HG03565 (cell line): Measurements from ENCODE around the gene GAS2.

Experiments used
- ATAC-seq: cut with Tn5 transposase; IDR thresholded peaks from one replicate; pipeline ENCODE4 v1.9.1; 2021; ENCODE audit warnings: mild to moderate bottlenecking, moderate library complexity; ENCODE audit not compliant: unreplicated experiment

GAS2 gene

DNA sequence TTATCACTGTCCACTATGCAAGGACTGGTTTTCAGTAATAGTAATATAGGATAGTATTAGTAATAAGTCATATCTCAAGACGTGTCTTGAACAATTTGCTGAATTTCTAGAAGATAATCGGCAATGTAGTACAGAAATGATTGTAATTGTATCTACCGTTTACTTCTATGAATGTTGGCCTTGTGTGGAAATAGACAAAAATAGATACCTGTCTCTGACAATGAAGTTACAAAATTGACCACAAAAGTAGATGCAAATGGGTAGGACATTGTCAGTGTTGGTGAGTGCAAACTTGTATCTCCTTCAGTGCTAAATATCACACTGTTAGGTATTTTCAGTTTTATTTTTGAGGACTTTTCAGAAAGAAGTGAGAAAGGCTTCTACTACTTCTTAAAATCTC is 120.1 kb downstream of the GAS2 start:
- ATAC-seq, result peak; percentile 92

DNA sequence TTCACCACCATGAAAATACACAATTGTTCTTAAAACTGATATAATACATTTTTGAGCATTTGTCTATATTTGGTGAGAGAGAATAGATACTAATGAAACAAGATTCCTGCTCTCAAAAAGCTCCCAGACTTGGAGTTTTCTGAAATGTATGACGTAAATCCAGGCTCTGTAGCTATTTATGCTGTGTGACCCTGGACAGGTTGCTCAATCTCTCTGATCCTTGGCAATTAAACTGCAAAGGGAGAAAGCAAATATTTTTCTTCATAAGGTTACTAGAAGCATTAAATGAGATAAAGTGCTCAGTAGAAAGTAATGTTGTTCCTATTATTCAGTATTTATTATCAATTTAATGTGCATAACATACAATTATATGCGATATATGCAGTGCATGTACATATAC is 120.6 kb downstream of the GAS2 start:
- ATAC-seq, result no peak

DNA sequence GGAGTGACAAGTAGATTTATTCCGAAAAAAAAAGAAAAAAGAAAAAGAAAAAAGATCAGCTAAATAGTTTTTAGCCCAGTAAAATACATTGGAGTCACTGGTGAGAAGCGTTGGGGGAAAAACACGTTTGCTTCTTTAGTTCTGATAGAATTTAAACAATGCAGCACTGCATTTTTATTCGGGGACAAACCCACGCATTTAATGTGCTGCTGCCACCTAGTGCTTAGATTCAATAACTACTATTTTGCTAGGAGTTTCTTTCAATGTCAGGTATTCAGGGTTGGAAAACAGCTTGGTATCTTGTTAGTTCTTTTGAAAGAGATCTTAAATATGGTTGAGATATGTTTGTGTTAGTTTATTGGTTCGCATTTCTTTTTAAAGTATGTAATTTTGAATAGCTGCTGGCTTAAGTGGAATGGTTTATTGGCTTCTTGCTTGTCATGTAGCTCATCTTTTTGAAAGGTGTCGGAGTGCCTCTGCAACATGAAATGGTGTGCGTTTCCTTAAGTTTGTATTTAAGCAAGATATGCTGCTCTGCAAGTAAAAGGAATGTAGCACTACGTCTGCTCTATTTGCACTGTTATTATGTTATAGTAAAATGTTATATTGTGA is 121.2 kb downstream of the GAS2 start:
- no peak for ATAC-seq

DNA sequence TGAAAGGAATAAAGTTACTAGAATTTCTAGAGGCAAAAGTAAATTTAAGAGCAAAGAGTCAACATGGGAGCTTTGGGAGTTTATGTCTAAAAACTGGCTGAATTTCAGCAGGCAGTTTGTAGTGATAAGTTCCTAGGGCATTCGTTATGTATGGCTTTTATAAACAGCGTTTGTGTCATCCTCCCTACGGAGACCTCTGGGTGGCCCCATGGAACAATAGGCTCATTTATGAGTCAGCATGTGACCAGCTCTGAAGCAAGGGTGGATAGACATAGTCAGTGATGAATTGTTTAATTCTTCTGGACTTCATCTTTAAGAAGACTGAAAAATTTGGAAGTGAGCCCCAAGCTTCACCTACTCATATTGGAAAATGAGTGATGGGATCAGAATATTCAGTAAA is 126.1 kb downstream of the GAS2 start:
- ATAC-seq, result peak; percentile 63

DNA sequence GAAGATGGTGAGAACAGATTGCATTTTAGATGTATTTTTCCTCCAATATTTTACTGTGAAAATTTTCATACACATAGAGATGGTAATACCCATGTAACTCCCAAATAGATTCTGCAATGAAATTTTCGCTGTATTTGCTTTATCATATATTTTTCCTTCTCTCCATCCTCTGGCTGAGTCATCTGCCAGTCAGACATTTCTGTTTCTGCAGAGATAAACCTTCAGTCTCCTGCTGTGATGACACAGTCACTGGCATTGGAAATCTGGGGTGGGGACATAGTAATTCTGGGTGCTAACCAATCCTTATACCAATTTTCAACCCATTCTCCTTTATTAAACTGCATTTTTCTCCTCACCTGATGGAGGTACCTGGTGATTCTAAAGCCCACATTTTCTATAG is 129.5 kb downstream of the GAS2 start:
- ATAC-seq, result no peak

DNA sequence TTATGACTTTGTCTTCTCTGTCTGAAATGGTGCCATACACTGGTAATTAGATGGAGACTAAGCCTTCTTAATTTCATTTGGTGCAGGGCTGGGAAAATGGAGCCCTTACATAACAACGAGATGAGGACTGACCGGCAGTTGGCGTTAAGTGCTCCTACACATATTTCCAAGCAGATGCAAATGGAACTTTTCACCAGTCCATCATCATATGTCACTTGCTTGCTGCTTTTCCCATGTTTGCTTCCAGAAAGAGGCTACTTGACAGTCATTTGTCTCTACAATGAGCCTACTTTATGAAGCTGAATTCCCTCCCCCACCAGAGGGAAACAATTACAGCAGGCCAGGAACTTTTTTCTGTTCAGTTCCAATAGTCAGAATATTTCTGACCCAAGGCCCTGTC is 130.6 kb downstream of the GAS2 start:
- no peak for ATAC-seq

DNA sequence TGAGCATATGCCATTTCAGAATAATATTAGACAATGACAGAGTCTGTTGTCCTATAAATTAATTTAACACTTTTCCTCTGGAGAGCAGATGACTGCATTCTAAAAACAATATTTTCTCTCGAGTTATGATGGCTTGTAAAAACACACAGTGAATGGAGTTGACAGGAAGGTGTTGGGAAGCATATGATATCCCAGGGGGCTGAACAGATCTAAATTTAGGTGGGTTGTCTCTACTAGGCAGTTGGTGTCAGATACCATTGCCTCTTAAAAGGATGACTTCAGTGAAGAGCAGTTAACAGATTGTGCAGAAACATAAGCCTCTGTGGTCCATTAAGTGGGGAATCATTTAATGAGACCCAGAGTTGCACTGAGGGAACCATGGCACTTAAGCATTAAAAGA is 132.5 kb downstream of the GAS2 start:
- no peak for ATAC-seq

DNA sequence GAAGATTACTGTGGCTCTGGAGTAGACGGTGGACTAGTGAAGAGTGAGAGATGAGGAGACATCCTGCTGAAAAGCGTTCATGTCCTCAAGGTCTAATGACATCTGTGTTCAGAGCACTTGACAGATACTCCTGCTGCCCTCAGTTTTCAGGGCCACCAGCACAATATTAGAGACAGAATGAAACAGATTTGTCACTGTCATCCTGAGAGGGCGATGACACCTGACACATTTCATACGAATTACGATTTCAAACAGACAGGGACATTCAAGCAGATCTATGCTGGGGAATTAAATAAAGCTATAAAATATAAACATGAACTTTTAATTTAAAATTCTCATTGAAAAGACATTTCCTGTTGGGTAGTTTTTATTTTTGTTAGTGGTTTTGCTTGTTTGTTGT is 134.1 kb downstream of the GAS2 start:
- ATAC-seq, result no peak

DNA sequence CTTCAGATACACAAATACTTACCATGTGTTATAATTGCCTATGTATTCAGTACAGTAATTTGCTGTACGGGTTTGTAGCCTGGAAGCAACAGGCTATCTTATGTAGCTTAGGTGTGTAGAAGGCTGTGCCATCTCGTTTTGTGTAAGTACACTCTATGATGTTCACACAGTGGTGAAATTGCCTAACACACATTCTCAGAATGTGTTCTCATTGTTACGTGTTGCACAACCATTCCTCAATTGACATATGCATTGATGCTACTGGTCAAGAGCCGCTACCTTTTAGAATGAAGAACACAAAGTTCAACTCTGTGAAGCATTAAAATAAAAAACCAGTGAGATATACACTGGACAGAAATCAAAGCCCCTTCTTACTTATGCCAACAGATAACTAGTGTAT is 136.4 kb downstream of the GAS2 start:
- ATAC-seq, result no peak

DNA sequence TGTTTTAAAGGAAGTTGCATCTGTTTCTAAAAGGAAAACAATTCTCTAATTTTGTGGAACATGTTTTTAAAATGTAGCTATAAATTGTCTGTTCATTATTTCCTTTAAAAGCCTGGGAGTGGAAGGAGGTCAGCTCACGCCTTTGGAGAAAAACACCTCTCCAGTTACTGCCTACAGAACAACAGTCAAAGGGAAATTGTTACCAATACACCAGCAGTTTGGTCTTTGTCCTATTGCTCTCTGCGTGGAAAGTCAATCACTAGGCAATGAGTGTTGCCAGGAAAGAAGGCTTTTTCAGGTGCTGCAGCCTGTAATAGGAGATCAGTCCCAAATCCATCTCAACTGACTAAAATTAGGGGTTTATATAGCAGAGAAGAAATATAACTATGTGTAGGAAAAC is 141.0 kb downstream of the GAS2 start:
- no peak for ATAC-seq

DNA sequence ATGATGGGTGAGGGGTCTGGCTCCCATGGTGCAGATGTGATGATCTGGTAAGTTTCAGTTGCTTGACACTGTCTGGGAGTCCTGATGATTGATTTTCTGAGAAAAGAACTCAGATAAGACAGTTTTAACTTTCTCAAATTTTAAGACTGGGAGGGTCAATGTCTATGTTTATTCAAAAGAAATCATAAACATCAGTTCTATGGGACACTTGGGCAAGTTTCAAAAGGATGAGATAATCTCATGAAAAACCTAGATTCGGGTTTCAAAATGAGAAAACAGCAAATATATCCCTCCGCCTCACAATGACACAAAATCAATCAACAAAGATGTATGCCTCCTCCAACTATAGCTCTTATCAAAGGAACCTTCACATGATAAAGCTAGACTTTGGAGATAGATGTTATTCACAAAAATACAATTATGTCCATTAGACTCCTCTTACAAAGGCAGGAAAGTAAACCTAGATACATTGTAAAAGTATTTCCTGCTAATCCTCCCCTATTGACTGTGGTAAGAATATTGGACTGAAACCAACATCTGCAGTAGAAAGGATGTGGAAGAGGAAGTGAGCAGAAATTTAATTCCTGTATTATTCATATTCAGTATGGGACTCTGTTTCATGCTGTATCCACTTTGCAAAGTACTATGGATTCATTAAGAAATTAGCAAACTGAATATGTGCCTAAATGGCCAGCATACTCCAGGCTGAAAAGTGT is 141.6 kb downstream of the GAS2 start:
- peak; percentile 99 for ATAC-seq

DNA sequence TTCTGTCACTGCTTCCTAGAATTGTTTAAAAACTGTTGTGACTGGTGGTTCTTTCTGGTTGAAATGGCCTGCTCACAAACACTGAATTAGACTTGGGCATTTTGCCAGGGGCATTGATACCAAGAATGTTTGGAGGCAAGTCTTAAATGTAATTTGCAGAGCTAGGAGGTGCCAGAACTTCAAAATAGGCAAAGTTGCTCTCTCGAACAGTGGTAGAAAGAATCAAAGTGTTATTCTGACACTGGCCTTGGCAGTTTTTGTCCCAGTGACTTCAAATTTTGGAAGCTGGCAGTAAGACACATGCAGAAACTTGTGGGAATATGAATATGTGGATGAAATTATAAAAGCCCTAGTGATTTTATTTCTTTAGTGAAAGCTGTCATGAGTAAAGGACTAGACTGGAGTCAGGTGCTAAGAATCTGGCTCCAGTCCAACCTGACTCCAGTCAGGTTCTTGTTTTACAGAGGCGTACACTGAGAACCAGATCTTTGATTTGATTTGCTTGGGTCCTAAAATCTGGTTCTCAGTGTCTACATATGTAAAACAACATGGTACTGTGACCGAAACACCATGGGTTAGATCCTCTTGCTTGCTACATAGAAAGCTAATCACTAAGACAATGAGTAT is 142.3 kb downstream of the GAS2 start:
- peak; percentile 18 for ATAC-seq

DNA sequence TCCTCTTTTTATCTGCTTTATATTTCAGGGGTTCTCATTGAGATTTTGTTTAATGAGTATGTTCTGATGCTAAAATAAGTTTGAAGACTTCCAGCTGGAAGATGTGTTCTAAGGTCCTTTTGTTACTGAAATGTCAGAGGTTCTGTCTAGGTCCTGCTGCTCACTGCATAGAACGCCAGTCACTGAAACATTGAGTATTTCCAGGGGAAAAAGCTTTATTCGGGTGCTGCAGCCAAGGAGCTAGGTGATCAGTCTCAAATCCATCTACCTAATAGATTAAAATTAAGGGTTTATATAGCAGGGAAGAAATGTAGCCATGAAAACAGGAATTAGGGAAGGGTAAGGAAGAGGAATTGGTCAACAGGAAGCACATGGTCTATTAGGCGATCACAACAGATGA is 143.5 kb downstream of the GAS2 start:
- ATAC-seq, result no peak

DNA sequence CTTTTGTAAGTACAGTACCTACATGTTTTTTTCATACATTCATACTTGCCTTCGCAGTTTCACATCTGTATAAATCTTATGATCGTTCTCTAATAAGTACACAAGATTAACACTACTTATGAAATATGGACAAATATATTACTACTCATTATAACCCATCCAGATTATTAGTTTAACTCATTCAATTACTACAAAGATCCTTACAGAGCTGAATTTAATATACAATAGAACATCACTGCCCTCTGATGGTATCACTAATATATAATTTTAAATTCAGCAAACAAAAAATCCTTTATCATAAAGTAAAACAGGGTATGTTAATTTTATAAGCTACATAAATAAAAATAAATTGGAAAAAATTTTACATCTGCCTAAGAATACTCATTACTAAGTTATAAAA is 155.8 kb downstream of the GAS2 start:
- no peak for ATAC-seq

DNA sequence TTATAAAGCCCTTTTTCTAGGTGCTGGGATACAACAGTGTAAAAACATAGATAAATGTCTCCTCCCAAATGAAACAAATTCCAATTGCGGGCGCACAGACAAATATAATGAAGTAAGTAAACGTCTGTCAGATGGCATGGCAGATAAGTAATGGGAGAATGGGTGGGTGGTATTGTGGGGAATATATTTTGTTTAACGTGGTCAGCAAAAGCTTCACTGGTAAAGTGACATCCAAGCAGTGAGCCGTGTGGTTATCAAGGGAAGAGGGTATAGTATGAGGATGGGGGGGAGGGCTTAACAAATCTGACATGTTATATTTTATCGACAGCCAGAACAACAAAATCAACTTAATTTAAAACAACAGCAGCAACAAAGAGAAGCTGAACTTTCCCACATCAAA is 162.0 kb downstream of the GAS2 start:
- ATAC-seq, result no peak

DNA sequence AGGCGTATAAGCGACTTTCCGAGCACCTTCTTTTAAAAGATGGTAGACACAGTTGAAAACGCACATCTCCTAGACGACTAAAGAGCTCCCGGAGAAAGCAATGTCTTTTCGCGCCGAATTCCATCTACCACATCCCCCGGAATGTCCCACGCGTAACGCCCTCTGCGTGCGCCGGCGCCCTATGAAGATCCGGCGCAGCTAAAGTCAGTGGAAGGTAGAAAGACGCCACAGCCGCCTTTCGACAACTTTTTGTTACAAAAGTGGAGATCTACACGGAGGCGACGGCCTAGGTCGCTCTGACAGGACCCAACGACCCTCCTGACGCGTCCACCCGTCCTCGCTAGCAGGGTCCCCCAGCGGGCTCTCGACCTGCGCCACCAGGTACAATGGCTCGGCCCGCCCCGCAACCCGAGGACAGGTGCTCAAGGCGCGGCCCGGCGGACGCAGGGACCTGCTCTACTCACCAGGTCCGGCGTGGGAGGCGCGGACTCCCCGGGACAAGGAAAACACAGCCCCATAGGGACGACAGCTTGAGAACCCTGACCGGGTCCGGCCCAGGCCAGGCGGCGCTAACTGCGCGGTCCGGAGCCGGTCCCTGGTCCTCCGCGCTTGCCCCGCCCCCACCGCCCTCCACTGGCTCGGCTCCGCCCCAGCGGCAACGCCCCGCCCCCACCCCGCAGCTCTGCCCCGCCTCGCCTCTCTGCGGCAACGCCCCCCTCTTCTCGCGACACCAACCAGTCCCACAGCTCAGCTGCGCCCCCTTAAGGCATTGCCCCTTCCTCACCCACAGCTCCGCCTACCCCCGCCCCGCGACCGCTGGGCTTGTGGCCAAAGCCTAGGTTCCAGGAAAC is 163.0 kb downstream of the GAS2 start, which contains the start of gene SVIP:
TSS of gene SVIP (minus strand) at position 571 of the 851 bp plus-strand sequence. CDS start at position 518, 53 bp downstream.
- ATAC-seq, result peak; percentile 93

DNA sequence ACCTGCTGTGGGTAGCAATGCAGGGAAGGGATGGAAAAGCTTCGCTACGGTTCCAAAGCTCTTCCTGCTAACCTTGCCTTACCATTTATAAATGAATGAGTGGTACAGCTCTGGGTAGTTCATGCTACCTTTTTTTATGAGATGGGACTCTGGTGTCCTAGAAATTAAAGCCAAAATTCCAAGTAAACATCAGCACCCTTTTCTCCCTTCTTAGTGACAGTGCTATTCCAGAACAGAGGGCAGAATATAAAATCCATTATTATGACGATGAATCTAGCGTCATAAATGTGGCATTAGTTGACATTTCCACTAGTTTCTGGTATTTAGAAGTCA is 163.6 kb downstream of the GAS2 start:
- no peak for ATAC-seq

DNA sequence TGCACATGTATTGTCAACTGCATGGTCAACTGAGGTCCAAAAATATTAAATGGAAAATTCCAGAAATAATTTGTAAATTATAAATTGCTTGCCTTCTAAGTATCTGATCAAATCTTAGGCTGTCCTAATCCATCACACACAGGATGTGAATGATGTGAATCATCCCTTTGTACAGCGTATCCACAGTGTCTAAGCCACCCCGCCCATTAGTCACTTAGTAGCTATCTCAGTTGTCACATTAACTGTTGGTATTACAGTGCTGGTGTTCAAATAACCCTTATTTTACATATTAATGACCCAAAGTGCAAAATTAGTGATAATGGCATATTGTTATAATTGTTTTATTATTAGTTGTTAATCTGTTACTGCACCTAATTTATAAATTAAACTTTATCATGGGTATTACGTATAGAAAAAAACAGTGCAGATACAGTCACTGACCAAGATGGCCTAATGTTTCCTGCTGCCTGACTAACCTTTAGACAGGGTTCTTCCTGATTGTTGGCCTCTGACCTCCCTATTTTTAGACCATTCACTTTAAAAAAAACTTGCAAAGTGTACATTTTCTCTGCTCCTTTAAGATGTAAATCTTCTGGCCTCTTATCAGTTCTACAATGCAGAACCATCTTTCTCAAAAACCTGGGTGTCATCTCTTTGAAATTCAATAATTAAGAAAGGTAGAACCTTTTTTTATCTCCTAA is 166.1 kb downstream of the GAS2 start:
- ATAC-seq, result no peak

DNA sequence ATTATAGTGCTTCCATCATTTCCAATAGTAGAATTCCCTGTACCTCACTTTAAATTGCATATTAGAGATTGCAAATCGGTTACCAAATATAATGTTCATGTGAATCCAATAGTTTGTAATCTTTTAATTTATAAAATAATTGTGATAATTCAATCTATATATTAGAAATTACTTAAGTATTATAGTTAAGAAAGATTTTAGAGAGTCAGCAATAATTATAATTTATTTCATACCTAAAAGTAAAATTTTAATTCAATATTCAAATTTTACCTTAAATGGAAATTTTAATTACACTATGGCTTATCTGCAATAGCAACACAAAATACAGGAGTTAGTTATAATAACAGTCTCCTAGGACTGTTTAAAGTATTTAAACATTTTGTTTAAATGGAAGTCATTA is 180.3 kb downstream of the GAS2 start:
- no peak for ATAC-seq

DNA sequence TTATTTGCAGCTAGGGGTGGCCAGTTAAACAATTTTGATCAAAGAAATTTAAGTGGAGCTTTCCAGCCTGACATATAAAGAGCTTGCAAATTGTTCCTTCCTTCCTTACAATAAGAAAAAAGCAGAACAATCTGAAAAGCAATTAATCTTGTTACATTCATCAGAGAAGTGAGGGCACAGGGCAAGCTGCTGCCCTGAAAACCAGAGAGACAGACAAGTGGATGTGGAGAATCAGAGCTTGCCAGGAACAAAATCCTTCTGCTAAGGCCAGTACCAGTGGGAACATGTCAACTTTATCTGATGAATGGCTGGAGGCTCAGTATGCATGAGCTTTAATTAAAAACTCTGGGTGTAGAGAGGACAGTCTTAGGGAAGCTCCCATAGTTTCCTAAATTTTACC is 185.1 kb downstream of the GAS2 start:
- ATAC-seq, result no peak

DNA sequence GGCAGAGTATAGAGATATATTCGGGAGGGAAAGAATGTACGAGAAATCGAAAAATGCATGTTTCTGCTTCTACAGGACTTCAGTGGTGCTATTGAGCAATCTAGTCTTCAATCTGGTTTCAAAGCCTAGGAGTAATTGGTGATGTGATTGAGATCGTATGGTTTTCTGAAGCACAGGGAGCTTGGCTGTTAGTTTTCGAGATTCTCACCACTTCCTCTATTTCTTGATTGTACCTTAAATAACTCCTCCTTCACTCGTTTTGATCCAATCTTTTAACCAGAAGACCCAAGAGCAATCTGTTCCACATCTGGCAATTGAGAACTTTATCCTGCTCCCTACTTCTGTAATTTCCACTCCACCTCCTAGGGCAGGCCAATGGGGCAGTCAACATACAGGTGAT is 193.3 kb downstream of the GAS2 start:
- ATAC-seq, result no peak
